OCI-M1 (cell line): ENCODE results near the gene RNF157.

Experiments used
- DNase-seq: peaks from one replicate; lab custom pipeline; 2025; lab: John Stamatoyannopoulos, UW

The RNF157 gene

DNA sequence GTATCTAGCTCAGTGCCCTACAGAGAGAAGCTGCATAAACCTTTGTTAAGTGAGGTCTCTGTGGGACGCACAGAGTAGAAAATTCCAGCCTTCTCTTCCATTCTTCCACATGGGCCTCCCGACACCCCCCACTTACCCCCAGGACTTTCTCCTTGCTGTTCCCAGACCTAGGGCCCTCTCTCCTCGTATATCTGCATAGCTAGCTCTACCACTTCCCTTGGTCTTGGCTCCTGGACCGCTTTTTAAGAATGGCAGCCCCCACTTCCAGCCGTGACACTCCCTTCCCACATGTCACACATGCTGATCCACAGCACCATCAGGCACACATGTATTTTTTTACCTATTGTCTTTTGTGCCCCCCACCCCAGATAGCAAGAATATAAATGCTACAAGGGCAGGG, 82.5 kb downstream of the RNF157 start:
- no peak for DNase-seq

DNA sequence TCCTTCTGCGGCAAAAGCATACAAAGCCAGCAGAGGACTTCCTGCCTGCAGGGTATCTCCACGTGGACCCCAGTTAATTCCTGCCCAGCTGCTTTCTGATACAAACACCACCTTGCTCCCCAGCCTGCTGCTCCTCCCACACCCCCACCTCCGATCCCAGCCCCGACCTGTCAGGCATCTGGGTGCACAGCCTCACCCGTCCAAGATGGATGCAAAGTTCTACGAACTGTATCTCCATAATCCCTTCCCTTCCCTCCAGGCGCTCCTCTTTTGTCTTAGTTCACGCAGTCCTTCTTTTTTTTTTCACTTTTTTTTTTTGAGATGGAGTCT, 83.7 kb downstream of the RNF157 start:
- no peak for DNase-seq

DNA sequence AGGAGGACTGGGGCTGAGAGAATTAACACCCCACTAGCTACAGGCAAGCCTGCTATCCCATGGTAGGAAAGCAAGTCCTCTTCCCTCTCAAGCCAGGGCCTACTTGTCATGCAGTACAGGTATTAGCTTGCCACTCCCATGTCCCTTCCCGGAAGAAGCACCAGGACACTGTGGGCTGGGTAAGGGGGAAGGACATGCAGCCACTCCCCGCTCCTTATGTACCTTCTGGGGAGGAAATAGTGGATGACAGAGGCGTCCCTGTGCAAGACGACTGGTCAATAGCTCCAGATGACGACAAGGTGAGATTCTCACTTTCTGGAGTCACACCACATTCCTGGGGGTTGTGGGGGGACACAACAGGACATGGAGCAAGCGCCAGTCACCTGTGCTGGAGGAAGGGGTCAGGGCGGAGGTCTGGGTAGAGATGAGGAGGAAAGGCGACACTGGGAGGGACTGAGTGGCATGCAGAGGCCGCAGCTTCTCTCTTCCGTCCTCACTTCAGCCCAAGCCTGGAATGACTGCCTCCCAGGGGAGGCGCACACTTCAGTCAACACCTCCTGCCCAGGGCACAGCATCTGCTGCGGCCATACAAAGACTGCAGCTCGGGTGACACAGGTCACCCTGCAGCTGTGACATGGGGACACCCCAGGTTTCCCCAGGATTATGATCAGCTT, 84.2 kb downstream of the RNF157 start:
- DNase-seq = no peak

DNA sequence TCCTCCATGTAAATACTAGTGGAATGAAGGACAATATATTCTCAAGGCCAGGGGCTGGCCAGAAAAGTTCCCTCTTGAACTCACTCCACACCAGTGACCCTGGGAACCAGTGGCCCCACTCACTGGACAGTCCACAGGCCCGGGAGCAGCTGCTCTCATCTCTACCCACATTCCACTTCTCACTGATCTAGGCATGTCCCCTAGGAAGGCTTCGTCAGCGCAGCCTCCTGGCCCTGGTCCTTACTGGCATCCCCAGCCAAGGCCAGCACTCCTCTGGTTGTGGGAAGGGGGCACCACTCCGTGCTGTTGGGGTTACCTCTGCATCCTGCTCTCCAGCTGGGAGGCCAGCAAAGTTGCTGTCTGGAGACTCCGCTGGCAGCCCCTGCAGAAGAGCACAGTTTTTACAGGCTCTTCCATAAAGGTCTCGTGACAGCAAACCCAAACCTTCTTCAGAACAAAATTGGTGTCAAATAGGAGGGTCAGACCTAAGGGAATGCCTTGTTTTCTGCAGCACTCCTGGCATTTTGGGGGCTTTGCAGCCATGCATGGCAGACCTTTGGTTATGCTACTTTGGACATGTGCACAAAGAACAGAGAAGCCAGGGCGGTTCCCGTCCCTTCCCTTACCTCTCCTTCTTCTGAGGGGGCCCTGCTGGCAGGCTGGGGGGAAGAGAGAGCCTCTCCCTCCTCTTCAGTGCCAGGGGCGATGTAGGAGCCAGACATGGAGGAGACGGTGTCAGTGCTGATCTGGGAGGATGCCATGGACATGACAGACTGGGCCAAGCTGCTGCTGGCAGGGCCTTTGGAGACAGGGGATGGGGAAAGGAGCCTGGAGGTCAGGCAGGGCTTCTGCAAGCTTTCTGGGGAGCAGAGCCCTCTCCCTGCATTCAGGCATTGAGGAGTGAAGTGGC, 85.1 kb downstream of the RNF157 start:
- no peak for DNase-seq

DNA sequence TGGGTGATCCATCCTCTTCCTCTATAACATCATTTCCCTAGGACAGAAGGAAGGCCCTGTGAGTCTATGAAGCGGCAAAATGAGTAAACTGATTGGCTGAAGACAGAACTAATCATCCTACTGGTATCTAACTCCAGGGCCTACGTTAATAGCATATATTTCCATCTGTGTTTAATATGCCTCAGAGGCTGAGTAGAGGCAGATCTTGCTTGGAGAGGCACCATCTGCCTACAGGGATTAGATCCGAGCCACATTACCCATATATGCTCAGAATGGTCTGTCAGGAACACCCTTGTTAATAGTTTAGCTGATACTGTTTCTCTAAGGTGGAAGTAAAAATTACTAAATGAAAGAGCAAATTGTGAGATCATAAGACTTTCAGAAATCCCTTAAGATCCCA, 86.0 kb downstream of the RNF157 start:
- DNase-seq = no peak

DNA sequence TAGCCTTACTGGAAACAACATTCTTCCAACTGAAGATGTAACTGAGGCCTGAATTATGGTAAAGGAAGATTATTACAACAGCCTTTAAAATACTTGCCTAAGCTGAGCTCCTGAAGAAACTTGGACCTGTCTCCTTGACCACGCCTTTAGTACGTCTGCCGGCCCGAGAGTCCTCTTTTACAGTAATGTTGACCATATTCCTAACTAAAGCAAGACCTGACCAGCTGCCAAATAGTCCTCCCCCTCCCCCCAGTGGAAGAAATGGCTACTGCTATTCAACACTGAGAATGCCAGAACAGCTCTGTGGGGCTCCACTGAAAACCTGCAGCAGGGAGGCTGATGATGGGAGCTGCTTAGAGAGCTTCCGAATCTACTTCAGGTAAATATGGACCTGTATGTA, 86.7 kb downstream of the RNF157 start:
- no peak for DNase-seq

DNA sequence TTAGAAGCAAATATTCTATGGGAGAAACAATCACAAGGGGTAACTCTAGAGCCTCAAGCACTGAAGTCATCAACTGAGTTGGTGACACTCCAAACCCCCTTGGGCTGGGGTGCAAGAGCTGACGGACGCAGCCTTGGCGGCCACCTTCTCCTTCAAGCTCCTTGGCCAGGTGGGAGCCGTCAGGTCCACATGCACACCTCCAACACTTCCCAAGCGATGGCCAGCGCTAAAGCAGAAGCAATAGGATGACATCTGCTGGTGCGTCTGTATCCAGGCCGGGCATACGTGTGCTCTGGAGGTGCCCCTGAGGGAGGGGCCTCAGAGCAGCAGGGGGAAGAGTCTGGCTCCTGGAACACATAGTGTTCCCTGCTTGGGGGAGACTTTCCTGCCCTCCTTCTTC, 87.1 kb downstream of the RNF157 start:
- DNase-seq = no peak

DNA sequence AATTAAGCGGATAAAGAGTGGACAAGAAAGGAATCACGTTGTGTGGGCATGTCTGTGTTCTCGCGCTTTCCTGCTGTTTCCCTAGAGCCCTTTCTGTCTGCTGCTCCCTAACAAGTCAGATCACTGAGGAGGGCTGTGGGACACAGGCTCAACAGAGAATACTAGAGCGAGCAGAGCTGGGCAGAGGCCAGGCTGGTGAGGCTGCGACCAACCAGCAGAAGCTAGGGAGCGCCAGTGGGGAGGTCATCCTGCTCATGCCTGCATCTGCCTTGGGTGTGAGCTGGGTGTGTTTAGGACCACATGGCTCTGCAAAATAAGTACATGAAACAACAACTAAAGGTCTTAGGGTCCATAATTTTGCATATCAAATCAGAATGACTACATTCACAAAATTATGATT, 87.7 kb downstream of the RNF157 start:
- no peak for DNase-seq

DNA sequence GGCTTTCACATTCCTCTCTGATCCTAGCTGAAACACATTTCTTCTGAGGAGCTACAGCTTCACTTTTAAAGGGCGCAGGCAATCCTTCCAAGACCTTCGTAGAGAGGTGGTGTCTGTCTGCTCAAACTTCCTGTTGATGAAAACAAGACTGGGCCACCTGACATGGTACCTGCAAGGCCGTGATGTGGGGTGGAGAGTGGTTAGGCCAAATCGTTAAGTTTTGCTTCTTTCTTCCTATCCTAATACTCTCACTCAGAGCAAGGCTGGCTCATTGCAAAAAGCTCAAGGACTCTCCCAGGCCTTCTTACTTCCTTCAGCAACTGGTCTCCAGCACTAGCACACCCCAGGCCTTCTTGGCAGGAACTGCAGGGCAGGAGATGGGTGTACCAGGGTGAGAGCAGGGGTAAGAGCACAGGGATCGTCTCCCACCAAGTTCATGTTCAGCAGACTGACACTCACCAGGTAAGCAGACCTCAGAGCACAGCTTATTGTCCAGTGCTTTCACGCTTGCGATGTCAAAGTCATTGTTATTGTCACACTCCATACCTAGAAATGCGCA, 88.3 kb downstream of the RNF157 start:
- no peak for DNase-seq

DNA sequence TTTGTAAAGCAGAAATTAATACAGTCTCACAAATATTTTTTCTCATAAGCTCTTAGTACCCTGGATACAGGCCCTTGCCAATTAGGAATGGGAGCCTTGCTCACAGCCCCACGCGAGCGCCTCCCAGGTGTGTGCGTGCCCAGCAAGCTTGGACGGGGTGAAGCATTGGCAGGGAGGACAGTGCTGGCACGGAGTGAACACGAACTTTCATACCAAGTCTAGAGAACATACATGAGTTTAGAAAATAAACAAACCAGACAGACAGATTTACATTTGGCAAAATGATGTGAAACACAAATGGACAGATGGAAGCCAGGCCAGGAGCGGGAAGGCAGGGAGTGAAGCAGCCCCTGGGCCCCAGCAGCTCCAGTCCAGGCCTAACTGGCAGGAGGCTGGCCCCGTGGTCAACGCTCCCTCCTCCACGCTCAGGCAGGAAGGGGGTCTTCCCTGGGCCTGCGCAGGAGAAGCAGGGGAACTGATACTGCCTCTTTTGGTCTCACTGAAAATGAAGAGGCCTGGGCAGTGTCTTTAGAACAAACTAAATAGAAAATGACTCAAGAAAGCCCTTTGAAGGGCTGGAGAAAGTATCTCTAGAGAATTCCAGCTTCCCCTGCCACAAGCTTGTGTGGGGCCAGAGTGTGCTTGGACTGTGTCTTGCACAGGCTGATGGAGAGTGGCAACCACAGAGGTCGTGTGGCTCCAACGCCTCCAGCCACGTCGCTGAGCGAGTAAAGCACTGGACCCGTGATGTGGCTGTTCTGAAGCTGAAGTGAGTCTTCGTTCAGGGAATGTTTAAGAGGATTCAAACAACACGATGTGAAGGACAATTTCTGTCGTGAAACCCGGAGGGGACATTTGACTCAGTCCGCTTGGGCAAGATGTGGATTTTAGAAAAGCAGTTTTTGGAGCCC, 89.3 kb downstream of the RNF157 start:
- DNase-seq = no peak

DNA sequence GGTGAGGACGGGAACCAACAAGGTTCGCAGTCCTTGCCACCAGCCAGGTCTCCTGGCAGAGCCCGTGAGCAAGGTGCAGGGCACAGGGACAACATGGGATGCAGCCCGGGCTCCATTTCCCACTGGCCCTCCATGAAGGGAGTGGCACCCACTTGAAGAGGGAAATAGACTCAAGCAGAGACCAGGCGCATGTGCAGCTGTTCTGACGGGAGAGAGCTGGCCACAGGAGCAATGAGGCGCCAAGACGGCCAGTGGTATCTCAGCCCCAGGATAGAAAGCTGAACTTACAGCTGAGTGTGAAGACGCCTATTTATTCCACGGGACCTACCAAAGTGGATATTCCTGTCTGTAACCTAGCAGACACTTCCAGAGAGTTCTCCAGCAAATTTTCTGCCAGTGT, 91.1 kb downstream of the RNF157 start:
- no peak for DNase-seq

DNA sequence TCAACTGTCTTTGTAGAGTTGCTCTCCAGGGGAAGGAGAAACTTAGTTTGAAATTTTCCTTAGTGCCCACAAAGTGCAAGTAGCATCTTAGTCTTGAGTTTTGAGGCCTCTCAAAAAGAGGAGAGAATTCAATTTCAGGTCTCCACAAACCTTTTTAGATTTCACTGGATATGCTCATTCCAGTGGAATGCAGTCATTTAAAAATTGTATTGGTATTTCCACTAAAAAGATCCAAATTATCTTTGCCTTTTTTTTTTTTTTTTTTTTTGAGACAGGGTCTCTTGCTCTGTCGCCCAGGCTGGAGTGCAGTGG, 92.3 kb downstream of the RNF157 start:
- no peak for DNase-seq

DNA sequence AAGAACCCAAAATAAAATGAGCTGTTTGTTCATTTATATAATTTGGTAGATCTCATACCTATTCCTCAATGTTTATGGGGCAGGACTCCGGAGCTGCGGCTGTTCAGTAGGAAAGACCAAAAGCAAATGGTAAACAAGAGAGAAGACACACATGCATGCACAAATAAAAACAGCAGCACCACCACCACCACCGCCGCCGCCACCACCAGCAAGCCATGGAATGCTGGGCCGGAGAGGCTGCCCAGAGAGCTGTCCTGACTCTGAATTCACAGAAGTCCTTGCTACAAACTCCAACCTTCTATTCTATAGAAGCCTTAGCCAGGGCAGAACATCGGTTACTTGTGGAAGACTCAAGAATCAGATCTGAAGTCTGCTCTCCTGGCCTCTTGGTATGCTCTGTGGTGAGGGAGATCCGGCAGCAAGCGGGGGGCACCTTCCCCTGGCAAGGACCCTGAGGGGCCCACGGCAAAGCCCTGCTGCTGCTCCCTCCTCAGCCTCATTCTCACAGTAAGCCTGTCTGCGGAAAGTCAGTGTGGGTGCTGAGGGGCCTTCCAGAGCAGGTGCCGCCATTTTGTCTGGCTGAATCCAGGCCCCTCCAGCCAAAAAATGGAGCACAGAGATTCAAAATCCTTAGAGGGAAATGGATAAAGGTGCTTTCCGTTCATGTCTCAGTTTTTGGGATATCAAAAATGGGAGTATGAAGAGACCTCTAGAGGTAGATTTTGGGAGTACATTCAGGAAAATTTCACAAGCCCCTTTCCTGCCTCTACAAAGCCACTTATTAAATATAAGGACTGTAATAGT, 92.9 kb downstream of the RNF157 start:
- peak; percentile 43 for DNase-seq

DNA sequence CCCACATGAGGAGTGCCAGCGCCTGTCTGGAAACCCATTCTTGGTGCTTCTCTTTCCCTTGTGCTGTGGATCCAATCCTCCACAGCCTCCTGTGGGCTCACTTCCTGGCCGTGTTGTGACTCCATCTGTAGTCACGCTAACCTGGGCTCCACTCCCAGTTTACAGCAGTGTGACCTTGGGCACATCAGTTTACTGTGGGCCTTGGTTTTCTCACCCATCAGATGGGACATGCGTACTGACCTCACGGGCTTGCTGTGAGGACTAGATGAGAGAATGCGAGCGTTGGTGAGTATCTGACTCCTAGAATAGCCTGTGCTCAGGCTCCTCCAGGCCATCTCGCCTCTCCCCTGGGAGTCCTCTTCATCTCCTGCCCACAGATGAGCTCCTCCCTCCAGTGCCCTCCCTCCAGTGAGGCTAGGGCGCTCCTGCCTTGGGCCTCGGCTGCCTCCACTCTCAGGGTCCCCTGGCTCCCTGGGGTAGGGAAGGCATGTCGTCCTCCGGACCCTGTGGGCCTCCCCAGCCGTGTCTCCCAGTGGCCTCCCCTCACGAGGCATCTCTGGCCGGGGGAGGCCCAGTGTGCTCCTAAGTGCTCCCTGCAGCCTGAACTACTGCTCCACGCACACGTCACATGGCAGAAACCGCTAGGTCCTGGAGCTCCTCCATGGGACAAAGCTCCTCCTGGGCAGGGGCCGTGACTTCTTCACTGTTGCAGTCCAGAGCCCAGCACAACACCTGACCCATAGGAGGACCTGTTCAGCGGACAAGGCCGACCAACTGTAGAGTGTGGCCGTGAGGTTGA, 94.0 kb downstream of the RNF157 start:
- DNase-seq = no peak

DNA sequence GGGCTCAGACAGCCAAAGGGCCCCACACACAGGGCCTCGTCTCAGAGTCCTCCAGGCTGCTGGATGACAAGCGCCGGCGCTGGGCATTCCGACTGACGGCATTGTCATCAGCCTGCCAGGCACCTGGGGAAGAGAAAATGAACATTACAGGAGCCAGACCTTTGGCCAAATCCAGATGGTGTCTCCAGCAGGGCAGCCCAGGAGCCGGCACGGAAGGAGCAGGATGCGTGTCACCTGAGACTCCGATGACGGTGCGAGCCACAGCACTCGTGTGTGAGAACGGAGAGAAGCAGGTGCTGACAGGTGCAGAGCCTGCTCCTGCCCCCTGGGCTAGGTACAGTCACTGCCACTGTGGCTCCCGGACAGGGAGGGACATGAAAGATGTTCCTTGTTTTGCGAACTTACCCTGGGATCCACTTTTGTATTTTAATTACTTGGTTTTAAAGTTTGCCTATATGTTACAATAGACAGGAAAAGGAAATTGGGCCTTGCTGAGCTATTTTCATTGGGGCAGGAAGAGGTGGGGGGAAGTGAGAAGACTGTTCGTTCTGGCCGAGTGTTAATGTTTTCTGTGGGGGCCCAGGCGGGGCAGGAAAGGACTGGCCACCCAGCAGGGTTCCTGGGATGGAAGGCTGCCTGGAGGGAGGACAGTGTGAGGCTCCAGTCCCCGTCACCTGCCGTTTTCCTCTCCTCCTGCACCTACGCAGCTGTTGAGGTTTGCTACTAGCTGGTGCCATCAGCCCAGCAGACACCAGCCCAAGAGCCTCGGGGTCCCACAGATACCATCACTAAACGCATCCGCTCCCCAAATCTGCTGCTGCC, 94.9 kb downstream of the RNF157 start:
- DNase-seq = no peak

DNA sequence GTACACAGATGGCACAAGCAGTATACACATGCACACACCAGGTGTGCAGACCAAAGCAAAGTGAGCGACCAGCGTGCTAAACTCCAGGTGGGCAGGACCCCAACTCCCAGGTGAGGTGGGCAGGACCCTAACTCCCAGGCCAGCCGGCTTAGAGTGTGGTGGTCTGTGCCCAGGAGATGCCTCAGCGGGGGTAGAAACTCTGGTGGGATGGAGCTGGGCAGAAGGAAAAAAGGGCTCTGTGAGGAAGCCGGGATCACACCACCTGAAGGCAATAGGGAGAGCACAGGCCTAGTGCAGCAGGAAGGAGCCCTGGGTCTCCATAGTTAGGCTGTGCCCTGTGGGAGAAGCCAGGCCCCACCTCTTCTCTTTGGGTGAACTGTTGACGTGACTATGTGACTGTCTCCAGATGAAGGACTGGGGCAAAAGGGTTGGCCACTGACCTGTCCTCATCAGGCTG, 97.7 kb downstream of the RNF157 start:
- DNase-seq = no peak

DNA sequence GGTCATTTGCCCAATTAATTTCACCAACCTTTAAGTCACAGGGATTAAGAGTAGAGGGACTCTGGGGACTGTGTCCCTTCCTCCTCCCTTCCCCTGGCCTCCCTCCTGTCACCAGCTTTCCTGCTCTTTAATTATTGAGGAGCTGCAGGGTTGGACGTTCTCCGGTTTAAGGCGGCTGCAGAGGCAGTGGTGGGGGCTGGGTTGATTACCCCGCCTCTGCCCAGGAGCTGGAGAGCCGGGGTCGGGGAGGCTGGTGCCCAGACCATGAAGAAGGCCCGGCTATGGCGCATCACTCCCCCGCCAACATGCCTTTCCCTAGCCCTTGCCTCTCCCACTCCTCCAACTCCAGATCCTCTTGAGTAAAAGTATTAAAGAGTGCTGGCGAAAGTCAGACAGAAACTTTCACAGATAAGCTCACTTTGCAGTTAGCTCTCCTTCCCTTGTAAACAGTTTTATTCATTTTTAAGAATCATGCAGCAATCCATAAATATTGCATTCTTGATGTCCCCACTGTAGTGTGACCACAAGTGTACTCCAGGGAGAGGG, 98.2 kb downstream of the RNF157 start:
- DNase-seq = no peak

DNA sequence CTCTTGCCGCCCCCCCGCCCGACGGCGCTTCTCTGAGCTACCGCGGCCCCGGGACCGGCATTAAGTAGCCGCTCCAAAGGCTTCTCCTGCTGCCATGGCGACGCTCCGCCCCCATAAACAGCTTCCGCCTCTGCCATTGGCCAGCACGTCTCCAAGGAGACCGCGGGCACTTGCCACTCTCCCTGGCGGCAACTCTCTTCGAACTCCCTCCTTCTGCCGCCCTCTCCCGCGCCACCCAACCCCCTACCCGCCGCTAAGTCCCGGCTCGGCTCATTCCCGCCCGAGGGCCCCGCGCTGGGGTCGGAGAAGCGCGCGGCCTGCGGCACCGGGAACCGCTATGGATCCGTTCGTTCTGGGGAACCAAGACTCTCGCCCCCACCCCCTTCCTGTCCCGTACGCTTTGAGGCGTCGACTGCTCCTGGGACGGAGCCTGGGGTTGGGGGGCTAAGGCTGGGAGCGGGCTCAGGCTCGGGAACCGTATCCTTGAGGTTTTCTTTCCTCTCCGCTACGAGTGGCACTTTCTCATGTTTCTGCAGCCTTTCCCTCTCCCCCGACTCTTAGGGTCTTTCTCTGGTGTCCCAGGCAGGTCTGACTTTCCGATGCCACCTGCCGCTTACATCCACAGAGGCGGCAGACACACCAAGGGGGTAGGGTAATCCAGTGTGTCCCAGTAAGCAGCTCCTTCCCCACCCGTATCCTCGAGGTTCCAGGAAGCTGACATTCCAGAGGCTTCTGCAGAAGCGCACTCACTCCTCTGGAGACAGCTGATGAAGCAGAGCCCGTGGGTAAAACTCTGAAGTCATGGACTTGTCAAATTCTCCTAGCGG, 98.9 kb downstream of the RNF157 start, which contains the start of gene FOXJ1:
TSS of gene FOXJ1 (minus strand) at position 34 of the 827 bp plus-strand sequence. CDS start 850 bp downstream, outside the sequence.
- peak; percentile 89 for DNase-seq
